22Rv1 (cell line): ENCODE data around the gene CCNDBP1.
A peak's percentile ranks its signal among the peaks of the same experiment; 100 is the strongest.

Experiments
- CTCF ChIP-seq: fragments of 450-650 bp; IDR thresholded peaks from 2 replicates; pipeline ENCODE4 v1.5.1; 2017; ENCODE audit warnings: mild to moderate bottlenecking
- ZFX ChIP-seq: fragments of 450-650 bp; IDR thresholded peaks from 2 replicates; pipeline ENCODE4 v1.6.1; 2017; ENCODE audit warnings: antibody characterized with exemption, borderline replicate concordance

DNA sequence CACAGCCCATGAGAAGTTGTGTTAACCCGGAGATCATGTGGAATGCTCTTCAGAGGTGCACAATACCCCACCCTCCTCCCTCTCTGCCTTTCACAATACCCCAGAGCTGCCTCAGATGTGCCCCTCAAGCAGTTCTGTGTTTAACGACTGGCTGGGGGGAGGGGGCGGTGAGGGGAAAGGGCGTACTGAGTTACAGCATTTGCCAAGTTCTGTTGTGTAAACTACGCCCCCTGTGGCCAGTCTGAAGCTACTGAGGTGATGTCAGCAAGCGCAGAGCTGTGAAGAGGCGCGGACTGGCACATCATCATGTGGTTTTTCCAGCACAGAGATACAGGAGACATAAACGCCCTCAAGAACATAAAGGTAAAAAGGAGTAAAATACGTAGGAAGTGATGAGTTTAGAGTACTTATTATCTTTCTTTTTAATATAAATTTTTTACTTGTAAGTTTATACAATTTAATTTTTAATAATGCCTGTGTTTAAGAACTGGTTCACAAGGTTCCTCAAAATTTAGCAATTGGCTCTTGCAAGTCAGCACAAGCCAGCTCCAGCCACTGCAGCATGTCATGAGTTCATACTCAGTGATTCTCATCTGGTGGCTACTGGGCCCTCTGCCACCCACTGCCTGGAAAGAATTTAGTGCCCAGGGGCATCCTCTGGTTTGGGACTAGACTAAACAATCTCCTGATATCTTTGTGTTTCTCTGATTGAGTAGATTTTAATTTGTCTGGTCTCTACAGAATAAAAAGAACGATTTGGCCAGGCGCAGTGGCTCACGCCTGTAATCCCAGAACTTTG is 33.9 kb downstream of the CCNDBP1 start:
- peak; percentile 28 for TF ChIP-seq CTCF
- no peak for TF ChIP-seq ZFX
